Heart right ventricle (tissue), 16 donors: ENCODE results near the gene CYBC1. TPM values are rescaled to one million over a fixed set of nuclear protein-coding genes. Genes with fewer than 3 reads are reported as not detected.

Experiments used
- ATAC-seq, 8 donors: fragments of 200-7000 bp; cut with Tn5 transposase; one replicate each; pipeline ENCODE4 v1.9.1; 2020; ENCODE audit warnings: mild to moderate bottlenecking in 8 of 8, moderate library complexity in 8 of 8, moderate number of reproducible peaks in 1 of 8
- DNase-seq, 2 donors: peaks; one replicate each; pipeline ENCODE4 v3.0.0-alpha.2; 2020
- H3K27ac ChIP-seq, 10 donors: fragments of 200-600 bp; sonication (generic) in 2 of 10; one replicate each; pipeline versions ENCODE4 v1.5.0 to v1.8.0; 2020 to 2022; ENCODE audit warnings: mild to moderate bottlenecking in 3 of 10
- H3K27me3 ChIP-seq, 7 donors: fragments of 200-600 bp; one replicate each; pipeline ENCODE4 v1.8.0; 2021 to 2022; ENCODE audit warnings: mild to moderate bottlenecking in 2 of 7
- H3K36me3 ChIP-seq, 9 donors: fragments of 200-600 bp; sonication (generic) in 1 of 9; one replicate each; pipeline versions ENCODE4 v1.5.0 to v1.8.0; 2020 to 2022; ENCODE audit warnings: mild to moderate bottlenecking in 2 of 9
- H3K4me1 ChIP-seq, 9 donors: fragments of 200-600 bp; sonication (generic) in 1 of 9; one replicate each; pipeline versions ENCODE4 v1.5.0 to v1.8.0; 2020 to 2022; ENCODE audit warnings: mild to moderate bottlenecking in 4 of 9
- H3K4me3 ChIP-seq, 10 donors: fragments of 200-600 bp; sonication (generic) in 2 of 10; one replicate each; pipeline versions ENCODE4 v1.5.0 to v1.8.0; 2020 to 2022; ENCODE audit warnings: mild to moderate bottlenecking in 7 of 10, moderate library complexity in 2 of 10
- H3K9me3 ChIP-seq, 11 donors: fragments of 200-600 bp in 10 of 11; sonication (generic) in 2 of 11; one replicate each; pipeline versions ENCODE4 v1.5.0 to v1.8.0; 2013 to 2022; ENCODE audit warnings: mild to moderate bottlenecking in 2 of 11, control low read depth in 1 of 11, moderate library complexity in 1 of 11
- CTCF ChIP-seq, 9 donors: fragments of 200-600 bp; sonication (generic) in 2 of 9; IDR thresholded peaks; one replicate each; pipeline versions ENCODE4 v1.5.0 to v1.8.0; 2021 to 2022; ENCODE audit warnings: antibody characterized with exemption in 9 of 9, mild to moderate bottlenecking in 5 of 9, moderate library complexity in 1 of 9
- WGBS, 2 donors: extraction: QIAGEN DNeasy Blood & Tissue Kit; methylation state at CpG; one replicate each; pipeline ENCODE4 v1.1.7; 2013; ENCODE audit warnings: inconsistent platforms in 1 of 2; 5-methylcytosine and 5-hydroxymethylcytosine counted together
- intact Hi-C, 10 donors: fragments of 100-400 bp; cut with DNase I; formaldehyde crosslinking; loops; one replicate each; pipeline versions ENCODE4 v1.11.1 to v1.14.2; 2022
- polyA plus RNA-seq, 2 donors: library from polyadenylated mRNA; stranded (reverse); fragments of 200-250 nt; gene quantifications; one replicate each; pipeline ENCODE4 v1.2.3, GENCODE V29; 2013
- total RNA-seq, 10 donors: library from RNA; stranded (reverse); fragmentation: NEBNext Ultra II Directional in 3 of 10; extraction: Animal tissue kit (Norgen Biotek cat#: 25700) in 3 of 10; gene quantifications; one replicate each; pipeline versions ENCODE4 v1.2.1 to v1.2.4, GENCODE V29; 2021 to 2023
- donor health status: Arrhythmogenic right ventricular cardiomyopathy.
- donor health status: ischemic (EF 13 %, LVEDD 7.1; RV severe dilation, severe dysfunction).
- donor health status: healthy with polysubstance abuse.
- donor health status: DM: no; HTN: yes; CAD: no.
- donor health status: DM: no; HTN: no; CAD: no.
- donor health status: ischemic (EF 25% LVEDD 6.9; RV normal size, moderate dysfunction).
- donor health status: ischemic (EF 25% LVEDD 5.7; RV mildly dilated, moderate dysfunction).
- donor health status: healthy.
- donor health status: DM: yes; HTN: yes; CAD: no.
- donor health status: Ischemic cardiomyopathy.
- donor health status: ischemic (EF 35%, LVEDD 5.7; RV mildly dilated, moderate dysfunction).
- donor health status: nonischemic (EF 11% LVEDD 7.7; RV severe dilation, severe dysfunction).
- donor health status: DM: yes; HTN: yes; CAD: no.
- donor health status: PGD.
- donor health status: ischemic (EF 29% LVEDD 5.4; RV normal size, mild dysfunction).
- donor health status: nonischemic (EF 23%, LVEDD 6.1; RV moderate dilation, normal function).

CYBC1 gene
- total and polyA plus RNA-seq, 12 donors, result 13.4 to 56.6 (median 21.0) TPM

DNA sequence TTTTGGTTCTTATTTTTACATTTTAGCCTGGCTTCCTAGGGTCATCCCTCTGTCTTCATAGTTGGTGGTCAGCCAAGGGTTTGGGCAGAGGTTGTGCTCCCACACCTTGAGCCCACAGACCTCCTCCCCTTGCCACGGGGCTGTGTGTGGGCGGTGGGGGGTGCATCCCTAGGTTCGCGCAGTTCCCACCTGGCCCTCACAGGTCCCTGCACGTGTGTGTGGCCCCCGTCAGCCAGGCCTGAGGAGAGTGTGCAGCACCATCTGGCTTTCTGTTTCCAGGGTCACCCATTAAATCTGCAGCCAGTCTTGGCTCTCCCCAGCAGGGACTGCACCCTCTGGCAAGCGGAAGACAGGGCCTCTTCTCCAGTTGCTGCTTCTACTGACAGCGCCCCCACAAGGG is 18.5 kb downstream of the CYBC1 start:
- no peak overlapping the region for H3K27ac ChIP-seq
- no peaks in the 10 kb centered on the region for H3K9me3 ChIP-seq
- TF ChIP-seq CTCF (IDR thresholded peaks at IDR 0.05), result no peak
- peaks cover 0 to 72% (median 4%) of the 10 kb centered on the region in 9 donors for H3K36me3 ChIP-seq
- no peak for ATAC-seq
- DNase-seq, result no peak
- peaks cover 0 to 7% (median 0%) of the 10 kb centered on the region in 9 donors for H3K4me1 ChIP-seq
- WGBS, 2 donors, result 78 to 88% methylated on average over 8 of the region's 8 CpGs
- no peaks in the 10 kb centered on the region for H3K27me3 ChIP-seq
- no peak overlapping the region for H3K4me3 ChIP-seq
- intact Hi-C loops, result no loop called here

DNA sequence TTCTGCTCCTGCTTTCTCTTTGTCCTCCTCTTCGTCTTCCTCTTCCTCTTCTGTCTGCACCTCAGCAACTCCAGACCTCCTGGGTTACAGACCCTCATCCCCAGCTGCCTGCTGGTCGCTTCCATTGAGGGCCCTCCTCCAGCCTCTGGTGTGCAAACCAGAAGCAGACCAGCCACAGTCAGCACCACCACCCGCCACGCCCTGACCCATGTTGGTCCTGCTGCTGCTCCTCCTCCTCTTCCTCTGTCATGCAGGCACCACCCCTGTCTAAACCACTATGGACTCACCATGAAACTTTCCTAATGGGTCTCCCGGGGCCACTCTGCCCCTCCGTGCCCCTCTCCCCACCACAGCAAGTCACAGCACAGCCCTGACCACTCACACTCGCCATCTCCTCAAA is 20.7 kb downstream of the CYBC1 start:
- Histone ChIP-seq H3K27me3 (no peaks in the 10 kb centered on the region), H3K4me1 (peaks cover 0 to 7% (median 0%) of the 10 kb centered on the region in 9 donors), H3K4me3 (no peak overlapping the region), H3K27ac (no peak overlapping the region), H3K9me3 (no peaks in the 10 kb centered on the region), H3K36me3 (peaks cover 0 to 51% (median 4%) of the 10 kb centered on the region in 9 donors)
- no peak for DNase-seq
- TF ChIP-seq CTCF (IDR thresholded peaks at IDR 0.05), result no peak
- ATAC-seq, result no peak
- intact Hi-C loops, result no loop called here
- 91% methylated on average over 7 of the region's 7 CpGs for WGBS, 2 donors

- no peak for DNase-seq
- no peak for ATAC-seq
- H3K27me3 ChIP-seq, result no peaks in the 10 kb centered on the region
- H3K9me3 ChIP-seq, result no peaks in the 10 kb centered on the region
- intact Hi-C loops, result no loop called here
- H3K4me3 ChIP-seq, result no peak overlapping the region
- WGBS, 2 donors, result 94 to 98% methylated on average over 3 of the region's 3 CpGs
- no peak for TF ChIP-seq CTCF (IDR thresholded peaks at IDR 0.05)
- no peaks in the 10 kb centered on the region for H3K4me1 ChIP-seq
- peaks cover 0 to 38% (median 0%) of the 10 kb centered on the region in 9 donors for H3K36me3 ChIP-seq
- H3K27ac ChIP-seq, result no peak overlapping the region
These were observed 22.0 kb downstream of the CYBC1 start for GRCh38 chr17:82428546-82428945.

DNA sequence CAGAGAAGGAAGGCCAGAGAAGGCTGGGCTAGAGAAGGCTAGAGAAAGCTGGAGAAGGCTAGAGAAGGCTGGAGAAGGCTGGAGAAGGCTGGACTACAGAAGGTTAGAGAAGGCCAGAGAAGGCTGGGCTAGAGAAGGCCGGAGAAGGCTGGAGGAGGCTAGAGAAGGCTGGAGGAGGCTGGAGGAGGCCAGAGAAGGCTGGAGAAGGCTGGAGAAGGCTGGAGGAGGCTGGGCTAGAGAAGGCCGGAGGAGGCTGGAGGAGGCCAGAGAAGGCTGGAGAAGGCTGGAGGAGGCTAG is 25.7 kb downstream of the CYBC1 start:
- H3K4me3 ChIP-seq, result no peak overlapping the region
- intact Hi-C loops, result no loop called here
- ATAC-seq (no peak), DNase-seq (no peak)
- H3K4me1 ChIP-seq, result peaks cover 0 to 4% (median 0%) of the 10 kb centered on the region in 9 donors
- H3K9me3 ChIP-seq, result peaks cover 0 to 10% (median 6%) of the 10 kb centered on the region in 11 donors
- no peak overlapping the region for H3K27ac ChIP-seq
- no peaks in the 10 kb centered on the region for H3K27me3 ChIP-seq
- peaks cover 0 to 28% (median 3%) of the 10 kb centered on the region in 9 donors for H3K36me3 ChIP-seq
- no peak for TF ChIP-seq CTCF (IDR thresholded peaks at IDR 0.05)
- 97 to 100% methylated on average over 2 of the region's 2 CpGs for WGBS, 2 donors
